Measurements from ENCODE around the gene FBP2.

FBP2 gene

DNA sequence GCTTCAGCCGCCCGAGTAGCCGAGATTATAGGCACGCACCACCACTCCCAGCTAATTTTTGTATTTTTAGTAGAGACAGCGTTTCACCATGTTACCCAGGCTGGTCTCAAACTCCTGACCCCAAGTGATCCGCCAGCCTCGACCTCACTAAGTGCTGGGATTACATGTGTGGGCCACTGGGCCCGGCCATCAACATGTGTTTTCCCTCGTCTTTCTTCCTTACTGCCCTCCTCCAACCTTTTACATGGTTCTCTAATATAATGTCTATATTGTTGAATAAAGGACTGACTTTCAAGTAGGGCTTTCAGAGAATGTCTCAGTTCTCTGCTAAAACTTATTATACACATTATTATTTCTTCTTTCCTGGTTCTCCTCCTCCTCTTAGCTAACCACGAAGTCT lies 60.0 kb downstream of the FBP2 start:
- Histone ChIP-seq H3K27ac (ENCODE audit: low read depth, low read length) (no peak overlapping the region), H3K36me3 (ENCODE audit: control insufficient read depth, insufficient read depth, low read length) (no peaks in the 10 kb centered on the region), H3K4me3 (ENCODE audit: low read depth, low read length) (no peak overlapping the region), H3K9me3 (ENCODE audit: control insufficient read depth, insufficient read depth, low read length) (no peaks in the 10 kb centered on the region), H3K9ac (ENCODE audit: low read depth, low read length) (no peak overlapping the region), H3K27me3 (ENCODE audit: control insufficient read depth, insufficient read depth, low read length) (no peaks in the 10 kb centered on the region), H3K4me1 (ENCODE audit: control insufficient read depth, insufficient read depth, low read length) (no peaks in the 10 kb centered on the region)

DNA sequence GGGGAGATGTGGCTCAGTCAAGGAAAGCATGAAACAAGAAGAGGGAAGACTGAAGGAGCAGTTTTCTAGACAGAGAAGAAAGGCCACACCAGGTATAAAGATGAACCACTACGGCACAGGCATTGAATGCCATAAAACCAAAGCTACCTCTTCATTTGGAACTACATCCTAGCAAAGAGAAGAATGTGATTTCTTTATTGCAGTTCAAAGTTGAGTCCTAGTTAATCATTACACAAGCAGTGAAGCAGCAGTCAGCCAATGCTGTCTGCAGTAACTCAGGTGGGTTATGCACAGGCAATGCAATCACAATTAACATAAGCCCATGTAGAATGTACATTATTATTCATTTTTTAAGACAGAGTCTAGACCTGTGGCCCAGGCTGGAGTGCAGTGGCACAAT lies 60.5 kb downstream of the FBP2 start:
- H3K9ac ChIP-seq (ENCODE audit: low read depth, low read length), result no peak overlapping the region
- H3K4me1 ChIP-seq (ENCODE audit: control insufficient read depth, insufficient read depth, low read length), result no peaks in the 10 kb centered on the region
- no peak overlapping the region for H3K27ac ChIP-seq (ENCODE audit: low read depth, low read length)
- no peaks in the 10 kb centered on the region for H3K9me3 ChIP-seq (ENCODE audit: control insufficient read depth, insufficient read depth, low read length)
- H3K36me3 ChIP-seq (ENCODE audit: control insufficient read depth, insufficient read depth, low read length), result no peaks in the 10 kb centered on the region
- no peak overlapping the region for H3K4me3 ChIP-seq (ENCODE audit: low read depth, low read length)
- H3K27me3 ChIP-seq (ENCODE audit: control insufficient read depth, insufficient read depth, low read length), result no peaks in the 10 kb centered on the region

DNA sequence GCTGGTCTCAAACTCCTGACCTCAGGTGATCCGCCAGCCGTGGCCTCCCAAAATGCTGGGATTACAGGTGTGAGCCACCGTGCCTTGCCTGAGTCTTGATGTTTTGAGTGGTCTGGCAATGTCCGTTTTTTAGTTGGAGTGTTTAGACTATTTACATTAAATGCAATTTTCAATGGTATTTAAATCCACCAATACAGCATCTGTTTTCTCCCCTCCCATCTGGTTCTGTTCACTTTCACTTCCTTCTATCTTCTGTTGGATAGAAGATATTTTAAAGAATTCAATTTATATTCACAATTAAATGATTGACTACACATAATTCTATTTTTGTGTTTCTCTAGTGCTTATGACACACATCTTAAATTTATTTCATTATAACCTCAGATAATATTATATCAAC lies 64.7 kb downstream of the FBP2 start:
- Histone ChIP-seq H3K9me3 (ENCODE audit: control insufficient read depth, insufficient read depth, low read length) (no peaks in the 10 kb centered on the region), H3K4me3 (ENCODE audit: low read depth, low read length) (no peak overlapping the region), H3K27me3 (ENCODE audit: control insufficient read depth, insufficient read depth, low read length) (no peaks in the 10 kb centered on the region), H3K36me3 (ENCODE audit: control insufficient read depth, insufficient read depth, low read length) (no peaks in the 10 kb centered on the region), H3K9ac (ENCODE audit: low read depth, low read length) (no peak overlapping the region), H3K4me1 (ENCODE audit: control insufficient read depth, insufficient read depth, low read length) (no peaks in the 10 kb centered on the region), H3K27ac (ENCODE audit: low read depth, low read length) (no peak overlapping the region)

DNA sequence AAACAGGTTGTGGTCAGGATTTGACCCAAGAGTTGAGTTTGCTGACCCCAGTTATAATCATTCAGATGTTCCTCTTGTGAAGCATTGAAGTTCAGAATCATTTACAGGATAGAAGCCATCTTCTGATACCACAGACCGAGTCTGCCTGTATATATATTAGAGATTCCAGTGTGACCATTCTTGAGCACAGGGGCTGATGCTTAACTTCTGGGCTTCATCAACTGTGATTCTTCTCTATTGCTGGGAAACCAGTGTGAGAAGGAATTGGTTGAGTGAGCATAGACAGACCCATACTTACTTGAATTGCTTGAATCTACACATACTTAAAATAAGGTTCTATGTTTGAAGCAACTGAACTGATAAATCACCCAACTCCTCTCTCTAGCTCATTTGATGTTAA lies 66.7 kb downstream of the FBP2 start:
- no peak overlapping the region for H3K9ac ChIP-seq (ENCODE audit: low read depth, low read length)
- H3K27me3 ChIP-seq (ENCODE audit: control insufficient read depth, insufficient read depth, low read length), result no peaks in the 10 kb centered on the region
- no peaks in the 10 kb centered on the region for H3K36me3 ChIP-seq (ENCODE audit: control insufficient read depth, insufficient read depth, low read length)
- no peaks in the 10 kb centered on the region for H3K4me1 ChIP-seq (ENCODE audit: control insufficient read depth, insufficient read depth, low read length)
- H3K27ac ChIP-seq (ENCODE audit: low read depth, low read length), result no peak overlapping the region
- H3K9me3 ChIP-seq (ENCODE audit: control insufficient read depth, insufficient read depth, low read length), result no peaks in the 10 kb centered on the region
- no peak overlapping the region for H3K4me3 ChIP-seq (ENCODE audit: low read depth, low read length)

DNA sequence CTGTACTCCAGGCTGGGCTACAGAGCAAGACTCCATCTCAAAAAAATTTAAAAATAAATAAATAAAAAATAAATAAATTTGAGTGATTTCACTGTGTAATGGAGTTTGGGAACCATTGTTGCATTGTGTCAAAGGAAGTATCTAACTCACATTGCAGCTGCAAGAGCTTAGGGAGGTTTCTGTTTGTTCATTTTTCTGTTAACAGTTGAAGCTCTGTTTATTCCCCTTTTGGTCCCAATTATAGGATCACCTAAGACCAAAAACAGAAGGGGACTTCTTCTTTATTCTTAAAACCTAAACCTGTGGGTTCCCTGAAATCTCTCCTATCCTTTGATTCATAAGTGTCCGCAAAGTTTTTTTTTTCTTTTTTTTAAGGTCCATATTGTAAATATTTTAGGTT lies 67.4 kb downstream of the FBP2 start:
- Histone ChIP-seq H3K4me1 (ENCODE audit: control insufficient read depth, insufficient read depth, low read length) (no peaks in the 10 kb centered on the region), H3K36me3 (ENCODE audit: control insufficient read depth, insufficient read depth, low read length) (no peaks in the 10 kb centered on the region), H3K27me3 (ENCODE audit: control insufficient read depth, insufficient read depth, low read length) (no peaks in the 10 kb centered on the region), H3K9ac (ENCODE audit: low read depth, low read length) (no peak overlapping the region), H3K27ac (ENCODE audit: low read depth, low read length) (no peak overlapping the region), H3K9me3 (ENCODE audit: control insufficient read depth, insufficient read depth, low read length) (no peaks in the 10 kb centered on the region), H3K4me3 (ENCODE audit: low read depth, low read length) (no peak overlapping the region)

DNA sequence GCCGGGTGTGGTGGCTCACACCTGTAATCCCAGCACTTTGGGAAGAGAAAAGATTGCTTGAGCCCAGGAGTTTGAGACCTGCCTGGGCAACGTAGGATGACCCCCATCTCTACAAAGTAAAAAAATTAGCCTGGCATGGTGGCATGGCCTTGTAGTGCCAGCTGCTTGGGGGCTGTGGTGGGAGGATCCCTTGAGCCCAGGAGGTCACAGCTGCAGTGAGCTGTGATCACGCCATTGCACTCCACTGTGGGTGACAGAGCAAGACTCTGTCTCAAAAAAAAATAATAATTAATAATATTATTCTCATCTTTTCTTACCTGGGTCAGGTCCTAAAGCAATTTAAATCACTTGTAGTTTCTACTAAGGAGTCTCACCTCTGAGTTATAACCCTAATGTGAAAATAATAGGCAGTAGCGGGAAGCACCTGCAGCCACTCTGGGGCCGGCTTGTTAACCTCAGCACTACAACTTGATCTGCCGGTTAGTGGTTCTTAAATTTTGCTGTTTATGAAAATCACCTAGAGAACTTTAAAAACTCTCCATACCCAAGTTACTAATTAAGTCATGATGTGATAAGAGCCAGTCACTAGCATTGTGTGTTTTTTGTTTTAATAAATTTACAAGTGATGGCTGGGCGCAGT lies 68.1 kb downstream of the FBP2 start:
- Histone ChIP-seq H3K4me1 (ENCODE audit: control insufficient read depth, insufficient read depth, low read length) (no peaks in the 10 kb centered on the region), H3K4me3 (ENCODE audit: low read depth, low read length) (no peak overlapping the region), H3K27me3 (ENCODE audit: control insufficient read depth, insufficient read depth, low read length) (no peaks in the 10 kb centered on the region), H3K9me3 (ENCODE audit: control insufficient read depth, insufficient read depth, low read length) (no peaks in the 10 kb centered on the region), H3K36me3 (ENCODE audit: control insufficient read depth, insufficient read depth, low read length) (no peaks in the 10 kb centered on the region), H3K27ac (ENCODE audit: low read depth, low read length) (no peak overlapping the region), H3K9ac (ENCODE audit: low read depth, low read length) (no peak overlapping the region)

DNA sequence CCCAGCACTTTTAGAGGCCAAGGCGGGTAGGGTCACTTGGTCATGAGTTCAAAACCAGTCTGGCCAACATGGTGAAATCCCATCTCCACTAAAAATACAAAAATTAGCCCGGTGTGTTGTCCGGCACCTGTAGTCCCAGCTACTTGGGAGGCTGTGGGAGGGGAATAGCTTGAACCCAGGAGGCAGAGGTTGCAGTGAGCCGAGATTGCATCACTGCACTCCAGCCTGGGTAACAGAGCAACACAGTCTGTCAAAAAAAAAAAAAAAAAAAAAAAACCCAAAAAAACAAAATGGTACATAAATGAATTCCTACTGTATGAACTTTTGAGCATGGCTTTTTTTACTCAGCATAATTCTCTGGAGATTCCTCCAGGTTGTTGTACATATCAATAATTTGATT lies 76.4 kb downstream of the FBP2 start:
- H3K9ac ChIP-seq (ENCODE audit: low read depth, low read length), result no peak overlapping the region
- H3K9me3 ChIP-seq (ENCODE audit: control insufficient read depth, insufficient read depth, low read length), result no peaks in the 10 kb centered on the region
- peaks cover 7% of the 10 kb centered on the region; the same call in 1 of the 2 replicates for H3K4me1 ChIP-seq (ENCODE audit: control insufficient read depth, insufficient read depth, low read length)
- no peak overlapping the region for H3K4me3 ChIP-seq (ENCODE audit: low read depth, low read length)
- no peaks in the 10 kb centered on the region for H3K27me3 ChIP-seq (ENCODE audit: control insufficient read depth, insufficient read depth, low read length)
- H3K36me3 ChIP-seq (ENCODE audit: control insufficient read depth, insufficient read depth, low read length), result no peaks in the 10 kb centered on the region
- H3K27ac ChIP-seq (ENCODE audit: low read depth, low read length), result no peak overlapping the region

DNA sequence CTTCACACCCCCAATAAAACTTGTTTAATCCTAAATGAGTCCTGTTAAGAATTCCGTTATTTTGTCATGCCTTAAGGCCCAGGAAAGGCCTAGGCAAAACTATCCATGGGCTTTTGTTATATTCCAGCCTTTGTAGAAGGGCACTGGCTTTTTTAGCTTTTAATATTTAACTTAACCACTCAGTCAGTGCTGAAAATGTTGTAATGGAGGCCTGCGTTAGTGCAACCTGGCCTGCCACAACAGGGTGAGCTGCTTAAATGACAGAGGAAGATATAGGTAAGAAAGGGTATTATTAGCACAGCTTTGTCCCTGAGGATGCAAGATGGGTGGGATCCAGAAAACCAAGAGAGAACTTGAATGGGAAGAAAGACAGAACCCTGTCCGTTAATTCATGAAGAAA lies 78.9 kb downstream of the FBP2 start:
- H3K36me3 ChIP-seq (ENCODE audit: control insufficient read depth, insufficient read depth, low read length), result no peaks in the 10 kb centered on the region
- H3K4me1 ChIP-seq (ENCODE audit: control insufficient read depth, insufficient read depth, low read length), result peaks cover 7% of the 10 kb centered on the region; the same call in 1 of the 2 replicates
- no peaks in the 10 kb centered on the region for H3K27me3 ChIP-seq (ENCODE audit: control insufficient read depth, insufficient read depth, low read length)
- no peak overlapping the region for H3K9ac ChIP-seq (ENCODE audit: low read depth, low read length)
- H3K9me3 ChIP-seq (ENCODE audit: control insufficient read depth, insufficient read depth, low read length), result no peaks in the 10 kb centered on the region
- H3K4me3 ChIP-seq (ENCODE audit: low read depth, low read length), result no peak overlapping the region
- H3K27ac ChIP-seq (ENCODE audit: low read depth, low read length), result no peak overlapping the region

DNA sequence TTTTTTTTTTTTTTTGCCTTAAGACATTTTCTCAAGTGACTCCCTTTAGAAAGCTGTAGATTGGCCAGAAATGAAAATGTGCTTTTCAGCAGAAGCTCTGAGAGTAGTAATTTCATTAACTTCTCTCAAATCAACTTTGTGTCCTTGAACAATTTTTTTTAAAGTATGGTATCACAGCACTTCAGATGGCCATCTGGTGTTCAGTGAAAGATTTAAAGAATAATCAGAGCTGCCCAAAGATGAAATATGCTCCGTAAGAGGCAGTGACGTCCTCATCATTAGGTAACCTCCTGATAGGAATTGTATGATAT lies 81.7 kb downstream of the FBP2 start:
- Histone ChIP-seq H3K27me3 (ENCODE audit: control insufficient read depth, insufficient read depth, low read length) (no peaks in the 10 kb centered on the region), H3K9me3 (ENCODE audit: control insufficient read depth, insufficient read depth, low read length) (no peaks in the 10 kb centered on the region), H3K36me3 (ENCODE audit: control insufficient read depth, insufficient read depth, low read length) (no peaks in the 10 kb centered on the region), H3K27ac (ENCODE audit: low read depth, low read length) (no peak overlapping the region), H3K4me1 (ENCODE audit: control insufficient read depth, insufficient read depth, low read length) (peaks cover 7% of the 10 kb centered on the region; the same call in 1 of the 2 replicates), H3K9ac (ENCODE audit: low read depth, low read length) (no peak overlapping the region), H3K4me3 (ENCODE audit: low read depth, low read length) (no peak overlapping the region)

DNA sequence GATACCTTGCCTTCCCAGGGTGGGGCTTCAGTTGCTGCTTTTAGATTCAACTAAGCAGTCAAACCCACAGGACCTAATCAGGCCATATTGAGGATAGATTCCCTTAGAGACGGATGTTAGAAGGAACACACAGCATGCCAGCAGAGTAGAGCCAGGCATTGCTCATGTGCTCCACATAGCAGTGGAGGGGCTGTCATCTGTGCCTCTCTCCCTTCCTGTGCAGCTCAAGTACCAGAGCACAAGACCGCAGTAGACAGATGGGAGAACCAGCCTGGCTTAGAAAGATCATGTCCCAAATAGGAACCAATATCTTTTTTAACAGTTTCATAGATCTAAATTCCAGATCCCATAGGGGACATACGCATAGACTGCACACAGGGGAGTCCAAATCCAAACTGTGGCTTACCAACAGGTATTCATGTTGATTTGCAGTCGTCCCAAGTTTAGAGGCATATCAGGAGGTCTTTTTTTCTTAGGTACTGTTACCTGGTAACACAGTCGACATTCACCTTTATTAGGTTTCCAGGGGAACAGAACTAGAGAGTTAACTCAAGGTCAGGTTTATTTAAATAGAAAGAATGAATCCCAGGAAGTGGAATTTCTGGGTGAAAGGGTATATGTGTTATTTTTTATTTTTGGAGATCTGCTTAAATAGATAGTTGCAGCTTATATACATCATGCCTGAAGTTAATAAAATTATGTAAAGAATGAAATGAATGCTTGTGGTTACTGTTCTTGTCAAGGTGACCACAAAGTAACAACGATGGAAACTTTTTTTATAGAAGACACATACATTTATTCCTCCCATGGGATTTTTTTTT lies 82.3 kb downstream of the FBP2 start:
- Histone ChIP-seq H3K9me3 (ENCODE audit: control insufficient read depth, insufficient read depth, low read length) (no peaks in the 10 kb centered on the region), H3K4me3 (ENCODE audit: low read depth, low read length) (no peak overlapping the region), H3K27me3 (ENCODE audit: control insufficient read depth, insufficient read depth, low read length) (no peaks in the 10 kb centered on the region), H3K9ac (ENCODE audit: low read depth, low read length) (no peak overlapping the region), H3K4me1 (ENCODE audit: control insufficient read depth, insufficient read depth, low read length) (peaks cover 7% of the 10 kb centered on the region; the same call in 1 of the 2 replicates), H3K36me3 (ENCODE audit: control insufficient read depth, insufficient read depth, low read length) (no peaks in the 10 kb centered on the region), H3K27ac (ENCODE audit: low read depth, low read length) (no peak overlapping the region)
